ENCODE measurements around the gene PEX3. TPM values are rescaled to one million over a fixed set of nuclear protein-coding genes. Genes with fewer than 3 reads are reported as not detected.

PEX3 gene, protein sequence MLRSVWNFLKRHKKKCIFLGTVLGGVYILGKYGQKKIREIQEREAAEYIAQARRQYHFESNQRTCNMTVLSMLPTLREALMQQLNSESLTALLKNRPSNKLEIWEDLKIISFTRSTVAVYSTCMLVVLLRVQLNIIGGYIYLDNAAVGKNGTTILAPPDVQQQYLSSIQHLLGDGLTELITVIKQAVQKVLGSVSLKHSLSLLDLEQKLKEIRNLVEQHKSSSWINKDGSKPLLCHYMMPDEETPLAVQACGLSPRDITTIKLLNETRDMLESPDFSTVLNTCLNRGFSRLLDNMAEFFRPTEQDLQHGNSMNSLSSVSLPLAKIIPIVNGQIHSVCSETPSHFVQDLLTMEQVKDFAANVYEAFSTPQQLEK
- total RNA-seq (10 to 100 TPM; 16.8 to 26.8 (median 22.4) TPM), polyA plus RNA-seq (1 to 10 TPM; 5.0 to 6.9 TPM)
- long read RNA-seq, donor 1, transcript PEX3-201 (12 exons, 1,969 nt) = major isoform, 27 of 29 reads
- long read RNA-seq, donor 1, partial matches to known transcripts = 0 of 29 reads
- long read RNA-seq, donor 1, other reads (novel, unspliced or antisense) = 2 of 29 reads
- long read RNA-seq, donor 2, transcript PEX3-201 (12 exons, 1,969 nt) = major isoform, 25 of 31 reads
- long read RNA-seq, donor 2, partial matches to known transcripts = 4 of 31 reads
- long read RNA-seq, donor 2, other reads (novel, unspliced or antisense) = 2 of 31 reads
- long read RNA-seq, donor 3, transcript PEX3-201 (12 exons, 1,969 nt) = major isoform, 112 of 124 reads
- long read RNA-seq, donor 3, partial matches to known transcripts = 3 of 124 reads
- long read RNA-seq, donor 3, other reads (novel, unspliced or antisense) = 9 of 124 reads

- no peaks in the 10 kb centered on the region for H3K27me3 ChIP-seq
- whole genome bisulfite sequencing, 2 donors = 0% methylated on average over 54 to 56 of the region's 56 CpGs
- DNase-seq (peak; percentile 88 to 91), ATAC-seq (peak; percentile 97 to 100 (median 99))
- intact Hi-C loops (cut with DNase I) = no loop called here
- peaks cover 0 to 12% (median 0%) of the 10 kb centered on the region in 9 donors for H3K36me3 ChIP-seq
- peak within 1 kb of the TSS in 9 of 10 donors; percentile 57 to 85 (median 78) for H3K27ac ChIP-seq
- H3K4me3 ChIP-seq = peak within 1 kb of the TSS; percentile 54 to 86 (median 70)
- TF ChIP-seq, protein P1, sequence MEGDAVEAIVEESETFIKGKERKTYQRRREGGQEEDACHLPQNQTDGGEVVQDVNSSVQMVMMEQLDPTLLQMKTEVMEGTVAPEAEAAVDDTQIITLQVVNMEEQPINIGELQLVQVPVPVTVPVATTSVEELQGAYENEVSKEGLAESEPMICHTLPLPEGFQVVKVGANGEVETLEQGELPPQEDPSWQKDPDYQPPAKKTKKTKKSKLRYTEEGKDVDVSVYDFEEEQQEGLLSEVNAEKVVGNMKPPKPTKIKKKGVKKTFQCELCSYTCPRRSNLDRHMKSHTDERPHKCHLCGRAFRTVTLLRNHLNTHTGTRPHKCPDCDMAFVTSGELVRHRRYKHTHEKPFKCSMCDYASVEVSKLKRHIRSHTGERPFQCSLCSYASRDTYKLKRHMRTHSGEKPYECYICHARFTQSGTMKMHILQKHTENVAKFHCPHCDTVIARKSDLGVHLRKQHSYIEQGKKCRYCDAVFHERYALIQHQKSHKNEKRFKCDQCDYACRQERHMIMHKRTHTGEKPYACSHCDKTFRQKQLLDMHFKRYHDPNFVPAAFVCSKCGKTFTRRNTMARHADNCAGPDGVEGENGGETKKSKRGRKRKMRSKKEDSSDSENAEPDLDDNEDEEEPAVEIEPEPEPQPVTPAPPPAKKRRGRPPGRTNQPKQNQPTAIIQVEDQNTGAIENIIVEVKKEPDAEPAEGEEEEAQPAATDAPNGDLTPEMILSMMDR (IDR thresholded peaks at IDR 0.05) = peak in 1 of 9 donors; percentile 3
- H3K9me3 ChIP-seq = no peaks in the 10 kb centered on the region
- H3K4me1 ChIP-seq = peaks cover 3 to 29% (median 22%) of the 10 kb centered on the region in 9 donors
These were observed at the start of gene PEX3, which contains the start of gene ADAT2 for GRCh38 chr6:143450453-143451371. Gene PEX3 (plus strand): TSS chr6:143450805. CDS start chr6:143451043, 238 bp downstream. Gene ADAT2 (minus strand): TSS chr6:143450695. CDS start chr6:143450658, 37 bp downstream.

GRCh38 chr6:143401068-143401446 lies 49.5 kb upstream of the PEX3 start:
- peaks cover 0 to 32% (median 14%) of the 10 kb centered on the region in 9 donors for H3K4me1 ChIP-seq
- intact Hi-C loops (cut with DNase I) = no loop called here
- H3K27me3 ChIP-seq = no peaks in the 10 kb centered on the region
- H3K27ac ChIP-seq = no peak overlapping the region
- WGBS, 2 donors = 62 to 67% methylated on average over 1 of the region's 1 CpG
- no peak overlapping the region for H3K4me3 ChIP-seq
- ATAC-seq (no peak), DNase-seq (no peak)
- TF ChIP-seq, protein P1 (IDR thresholded peaks at IDR 0.05) = no peak
- no peaks in the 10 kb centered on the region for H3K9me3 ChIP-seq
- no peaks in the 10 kb centered on the region for H3K36me3 ChIP-seq

GRCh38 chr6:143401636-143402370 lies 48.8 kb upstream of the PEX3 start:
- WGBS, 2 donors = 83 to 87% methylated on average over 5 of the region's 5 CpGs
- intact Hi-C loops (cut with DNase I) = no loop called here
- peaks cover 0 to 32% (median 14%) of the 10 kb centered on the region in 9 donors for H3K4me1 ChIP-seq

More at GRCh38 chr6:143401636-143402370, 48.8 kb upstream of the PEX3 start:
- Histone ChIP-seq H3K36me3 (no peaks in the 10 kb centered on the region), H3K9me3 (no peaks in the 10 kb centered on the region), H3K27ac (no peak overlapping the region), H3K4me3 (no peak overlapping the region), H3K27me3 (no peaks in the 10 kb centered on the region)
- no peak for ATAC-seq
- no peak for DNase-seq
- TF ChIP-seq, protein P1 (IDR thresholded peaks at IDR 0.05) = no peak
